COLO668 (cell line): Measurements from ENCODE around the gene C7orf57.

ENCODE experiments used
- DNase-seq: peaks from one replicate; lab custom pipeline; 2025; ENCODE audit not compliant: unreplicated experiment; lab: John Stamatoyannopoulos, UW

Gene C7orf57

DNA sequence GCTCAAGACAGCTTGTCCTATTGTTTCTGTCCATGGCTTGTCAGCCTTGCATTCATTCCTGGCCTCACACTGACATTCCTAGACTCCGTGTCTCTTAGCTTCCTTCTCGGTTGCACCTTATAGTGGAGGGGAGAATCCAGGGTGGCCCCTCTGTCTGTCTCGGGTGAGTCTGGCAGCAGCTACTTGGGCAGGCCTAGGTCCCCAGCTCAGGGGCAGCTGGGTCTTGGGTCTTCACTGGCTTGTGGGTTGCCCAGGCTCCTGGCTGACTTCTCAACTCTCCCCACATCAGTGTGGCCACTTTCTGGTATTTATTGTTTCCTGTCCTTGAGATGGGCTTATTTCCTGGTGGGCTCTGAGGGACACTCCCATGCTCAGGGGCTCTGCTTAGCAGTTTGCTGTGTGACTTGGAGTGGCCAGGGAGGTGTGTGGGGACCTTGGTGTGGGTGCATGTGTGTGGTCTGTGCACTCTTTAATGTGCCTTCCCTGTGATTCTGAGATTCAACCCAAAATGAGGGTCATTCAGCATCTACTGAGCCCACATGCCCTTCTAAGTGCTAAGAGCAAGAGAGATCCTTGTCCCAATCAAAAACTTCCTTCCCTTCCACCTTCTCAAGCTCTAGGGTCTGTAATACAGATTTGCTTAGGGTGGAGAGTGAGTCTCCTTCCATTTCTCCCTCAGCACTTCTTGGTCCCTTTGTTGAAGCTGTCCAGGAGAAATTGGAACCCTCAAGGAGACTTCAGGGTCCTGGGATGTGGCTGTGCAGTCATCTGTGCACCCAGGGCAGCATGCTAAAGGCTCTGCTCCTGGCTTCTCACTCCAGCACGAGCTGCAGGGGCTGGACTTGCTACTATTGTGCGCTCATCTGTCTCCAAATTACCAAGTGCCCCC lies 73.9 kb downstream of the C7orf57 start:
- DNase-seq: no peak

- peak; percentile 84 for DNase-seq
Measured at GRCh38 chr7:48109848-48110663, 74.7 kb downstream of the C7orf57 start.

GRCh38 chr7:48110868-48111267 lies 75.5 kb downstream of the C7orf57 start:
- DNase-seq: no peak
